ENCODE measurements around the gene FLT3.

The FLT3 gene

GRCh38 chr13:28049215-28049614 lies 51.2 kb downstream of the FLT3 start:
- no peak for DNase-seq (ENCODE audit: low read depth)
- no peak overlapping the region for H3K4me3 ChIP-seq (ENCODE audit: low read depth, low read length)
- TF ChIP-seq MYC (IDR thresholded peaks at IDR 0.05; ENCODE audit: low read depth, low read length) (no peak), POLR2A (IDR thresholded peaks at IDR 0.05; ENCODE audit: extremely low read depth, insufficient read length) (no peak), MAX (IDR thresholded peaks at IDR 0.05; ENCODE audit: low read depth, low read length) (no peak), CTCF (IDR thresholded peaks at IDR 0.05; ENCODE audit: low read depth, low read length) (no peak)

GRCh38 chr13:28048768-28049167 lies 51.6 kb downstream of the FLT3 start:
- no peak overlapping the region for H3K4me3 ChIP-seq (ENCODE audit: low read depth, low read length)
- DNase-seq (ENCODE audit: low read depth), result no peak
- TF ChIP-seq CTCF (IDR thresholded peaks at IDR 0.05; ENCODE audit: low read depth, low read length) (no peak), MYC (IDR thresholded peaks at IDR 0.05; ENCODE audit: low read depth, low read length) (no peak), MAX (IDR thresholded peaks at IDR 0.05; ENCODE audit: low read depth, low read length) (no peak), POLR2A (IDR thresholded peaks at IDR 0.05; ENCODE audit: extremely low read depth, insufficient read length) (no peak)

GRCh38 chr13:28047757-28048388 lies 52.5 kb downstream of the FLT3 start:
- TF ChIP-seq MYC (IDR thresholded peaks at IDR 0.05; ENCODE audit: low read depth, low read length) (no peak), POLR2A (IDR thresholded peaks at IDR 0.05; ENCODE audit: extremely low read depth, insufficient read length) (no peak), CTCF (IDR thresholded peaks at IDR 0.05; ENCODE audit: low read depth, low read length) (no peak), MAX (IDR thresholded peaks at IDR 0.05; ENCODE audit: low read depth, low read length) (no peak)
- peak; percentile 89 for DNase-seq (ENCODE audit: low read depth)
- H3K4me3 ChIP-seq (ENCODE audit: low read depth, low read length), result no peak overlapping the region

- TF ChIP-seq MYC (IDR thresholded peaks at IDR 0.05; ENCODE audit: low read depth, low read length) (no peak), CTCF (IDR thresholded peaks at IDR 0.05; ENCODE audit: low read depth, low read length) (no peak), POLR2A (IDR thresholded peaks at IDR 0.05; ENCODE audit: extremely low read depth, insufficient read length) (no peak), MAX (IDR thresholded peaks at IDR 0.05; ENCODE audit: low read depth, low read length) (no peak)
- no peak overlapping the region for H3K4me3 ChIP-seq (ENCODE audit: low read depth, low read length)
- no peak for DNase-seq (ENCODE audit: low read depth)
These were observed 53.4 kb downstream of the FLT3 start for GRCh38 chr13:28046981-28047380.

DNA sequence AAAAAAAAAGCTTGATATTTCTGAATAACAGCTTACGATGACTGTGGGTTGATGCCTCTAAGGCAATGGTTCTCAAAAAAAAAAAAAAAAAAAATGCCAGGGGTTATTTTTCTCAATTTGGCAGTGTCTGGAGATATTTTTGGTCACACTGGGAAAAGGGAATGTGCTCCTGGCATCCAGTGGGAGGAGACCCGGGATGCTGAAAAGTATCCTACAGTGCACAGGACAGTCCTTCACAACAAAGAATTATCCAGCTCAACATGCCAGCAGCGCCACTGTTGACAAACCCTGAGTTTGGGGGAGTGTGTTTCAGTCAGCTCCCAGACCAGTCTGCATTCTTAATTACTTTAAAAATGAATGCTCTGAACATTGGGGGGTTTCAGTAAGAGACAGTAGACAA lies 54.5 kb downstream of the FLT3 start:
- TF ChIP-seq CTCF (IDR thresholded peaks at IDR 0.05; ENCODE audit: low read depth, low read length) (no peak), MYC (IDR thresholded peaks at IDR 0.05; ENCODE audit: low read depth, low read length) (no peak), MAX (IDR thresholded peaks at IDR 0.05; ENCODE audit: low read depth, low read length) (no peak), POLR2A (IDR thresholded peaks at IDR 0.05; ENCODE audit: extremely low read depth, insufficient read length) (no peak)
- DNase-seq (ENCODE audit: low read depth), result no peak
- H3K4me3 ChIP-seq (ENCODE audit: low read depth, low read length), result no peak overlapping the region
